Mucosa of descending colon (tissue), 3 donors: ENCODE results near the gene BBX. TPM values are rescaled to one million over a fixed set of nuclear protein-coding genes. Genes with fewer than 3 reads are reported as not detected.

ENCODE experiments used
- ATAC-seq: fragments of 200-7000 bp; cut with Tn5 transposase; one replicate; pipeline ENCODE4 v1.9.1; 2020; ENCODE audit warnings: mild to moderate bottlenecking, moderate library complexity
- DNase-seq, 3 donors: peaks; one replicate each; pipeline ENCODE4 v3.0.0-alpha.2; 2020
- H3K36me3 ChIP-seq: fragments of 200-600 bp; one replicate; pipeline ENCODE4 v1.8.0; 2021; ENCODE audit warnings: low read depth, mild to moderate bottlenecking
- H3K4me1 ChIP-seq: fragments of 200-600 bp; one replicate; pipeline ENCODE4 v1.8.0; 2021; ENCODE audit warnings: low read depth, mild to moderate bottlenecking
- H3K4me3 ChIP-seq: fragments of 200-600 bp; one replicate; pipeline ENCODE4 v1.8.0; 2021; ENCODE audit warnings: mild to moderate bottlenecking
- H3K9me3 ChIP-seq: fragments of 200-600 bp; one replicate; pipeline ENCODE4 v1.8.0; 2021; ENCODE audit warnings: mild to moderate bottlenecking
- intact Hi-C, 2 donors: fragments of 100-400 bp; cut with DNase I in 1 of 2; cut with micrococcal nuclease in 1 of 2; formaldehyde crosslinking; loops; one replicate each; pipeline versions ENCODE4 v1.11.0 to v1.11.1; 2022; cut with DNase I, micrococcal nuclease
- total RNA-seq, 3 donors: library from RNA; stranded (reverse); fragmentation: NEBNext Ultra II Directional in 2 of 3; extraction: Animal tissue kit (Norgen Biotek cat#: 25700) in 2 of 3; gene quantifications; one replicate each; pipeline versions ENCODE4 v1.2.1 to v1.2.4, GENCODE V29; 2021 to 2023
- TF ChIP-seq, protein P1 (sequence below): fragments of 200-600 bp; IDR thresholded peaks from one replicate; pipeline ENCODE4 v1.8.0; 2022; ENCODE audit warnings: antibody characterized with exemption, mild to moderate bottlenecking
- donor health status: DM: no; HTN: no; CAD: no; lungs with moderate emphysema.
- donor health status: DM: no; HTN: no; CAD: no.
- donor health status: DM: no; HTN: yes; CAD: no.

The BBX gene
- total RNA-seq, 3 donors from 2014 or later = 24.4 to 69.9 (median 26.0) TPM

DNA sequence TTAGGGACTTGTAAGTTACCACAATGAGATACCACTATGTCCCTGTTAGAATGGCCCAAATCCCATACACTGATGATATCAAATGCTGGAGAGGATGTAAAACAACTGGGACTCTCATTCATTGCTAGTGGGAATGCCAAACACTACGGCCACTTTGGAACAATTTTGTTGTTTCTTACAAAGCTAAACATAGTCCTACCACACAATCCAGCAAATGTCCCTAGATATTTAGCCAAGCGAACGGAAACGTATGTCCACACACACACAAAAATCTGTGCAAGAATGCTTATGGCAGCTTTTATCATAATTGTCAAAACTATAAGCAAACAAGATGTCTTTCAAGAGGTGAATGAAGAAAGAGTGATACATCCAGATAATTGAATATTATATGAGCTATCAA, 296.9 kb downstream of the BBX start:
- Histone ChIP-seq H3K4me1 (no peaks in the 10 kb centered on the region), H3K36me3 (no peaks in the 10 kb centered on the region), H3K9me3 (no peaks in the 10 kb centered on the region), H3K4me3 (no peak overlapping the region)
- ATAC-seq = no peak
- TF ChIP-seq, protein P1, sequence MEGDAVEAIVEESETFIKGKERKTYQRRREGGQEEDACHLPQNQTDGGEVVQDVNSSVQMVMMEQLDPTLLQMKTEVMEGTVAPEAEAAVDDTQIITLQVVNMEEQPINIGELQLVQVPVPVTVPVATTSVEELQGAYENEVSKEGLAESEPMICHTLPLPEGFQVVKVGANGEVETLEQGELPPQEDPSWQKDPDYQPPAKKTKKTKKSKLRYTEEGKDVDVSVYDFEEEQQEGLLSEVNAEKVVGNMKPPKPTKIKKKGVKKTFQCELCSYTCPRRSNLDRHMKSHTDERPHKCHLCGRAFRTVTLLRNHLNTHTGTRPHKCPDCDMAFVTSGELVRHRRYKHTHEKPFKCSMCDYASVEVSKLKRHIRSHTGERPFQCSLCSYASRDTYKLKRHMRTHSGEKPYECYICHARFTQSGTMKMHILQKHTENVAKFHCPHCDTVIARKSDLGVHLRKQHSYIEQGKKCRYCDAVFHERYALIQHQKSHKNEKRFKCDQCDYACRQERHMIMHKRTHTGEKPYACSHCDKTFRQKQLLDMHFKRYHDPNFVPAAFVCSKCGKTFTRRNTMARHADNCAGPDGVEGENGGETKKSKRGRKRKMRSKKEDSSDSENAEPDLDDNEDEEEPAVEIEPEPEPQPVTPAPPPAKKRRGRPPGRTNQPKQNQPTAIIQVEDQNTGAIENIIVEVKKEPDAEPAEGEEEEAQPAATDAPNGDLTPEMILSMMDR = no peak
- DNase-seq = no peak
- intact Hi-C loops = no loop called here

DNA sequence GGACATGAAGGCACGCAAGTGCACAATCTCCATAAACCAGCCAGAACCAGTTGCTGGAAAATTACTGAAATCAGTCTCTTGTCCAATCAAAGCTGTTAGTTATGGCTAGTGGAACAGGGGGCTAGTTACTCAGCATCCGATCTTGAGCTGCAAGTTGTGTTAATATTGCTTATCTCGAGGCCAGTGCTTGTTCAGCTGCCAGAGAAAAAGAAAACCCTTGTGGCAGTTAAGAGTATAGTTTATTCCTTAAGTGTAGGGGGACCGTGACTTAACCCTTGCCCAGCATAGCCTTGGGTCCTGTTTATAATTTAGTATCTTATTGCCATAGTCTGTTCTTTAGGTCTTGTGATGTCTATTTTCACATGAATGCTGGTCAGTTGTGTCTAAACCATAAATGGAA, 299.5 kb downstream of the BBX start:
- no peak overlapping the region for H3K4me3 ChIP-seq
- H3K36me3 ChIP-seq = no peaks in the 10 kb centered on the region
- DNase-seq (no peak), ATAC-seq (no peak)
- intact Hi-C loops = no loop called here
- TF ChIP-seq, protein P1 = no peak
- no peaks in the 10 kb centered on the region for H3K9me3 ChIP-seq
- H3K4me1 ChIP-seq = no peaks in the 10 kb centered on the region

DNA sequence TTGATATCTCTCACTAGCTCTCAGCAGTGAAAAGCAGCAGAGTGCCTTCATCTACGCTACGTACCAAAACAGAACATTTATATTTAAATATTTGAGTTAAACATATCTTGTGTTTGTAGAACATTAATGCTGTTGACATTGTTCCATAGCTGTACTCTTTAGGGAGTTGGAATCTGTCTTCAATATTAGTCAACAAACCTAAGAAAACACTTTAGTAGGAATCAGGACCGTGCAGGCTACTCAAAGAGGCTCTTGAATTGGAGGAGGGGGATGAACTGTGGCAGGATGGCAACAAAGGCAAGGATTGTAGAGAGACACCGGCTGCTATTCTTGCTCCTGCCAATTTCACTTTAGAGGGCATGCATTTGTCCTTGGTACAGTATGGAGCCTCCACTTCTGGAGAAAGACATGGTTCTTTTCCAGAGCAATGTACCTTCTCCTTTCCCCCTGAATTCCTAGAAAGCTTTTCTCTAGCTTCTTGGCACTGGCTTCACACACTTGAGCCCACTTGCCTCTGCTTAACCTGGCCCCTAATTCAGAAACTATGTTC, 302.1 kb downstream of the BBX start:
- ATAC-seq = no peak
- no peak overlapping the region for H3K4me3 ChIP-seq
- H3K9me3 ChIP-seq = no peaks in the 10 kb centered on the region
- no peaks in the 10 kb centered on the region for H3K36me3 ChIP-seq
- intact Hi-C loops = no loop called here
- TF ChIP-seq, protein P1 = no peak
- H3K4me1 ChIP-seq = no peaks in the 10 kb centered on the region
- DNase-seq = no peak

DNA sequence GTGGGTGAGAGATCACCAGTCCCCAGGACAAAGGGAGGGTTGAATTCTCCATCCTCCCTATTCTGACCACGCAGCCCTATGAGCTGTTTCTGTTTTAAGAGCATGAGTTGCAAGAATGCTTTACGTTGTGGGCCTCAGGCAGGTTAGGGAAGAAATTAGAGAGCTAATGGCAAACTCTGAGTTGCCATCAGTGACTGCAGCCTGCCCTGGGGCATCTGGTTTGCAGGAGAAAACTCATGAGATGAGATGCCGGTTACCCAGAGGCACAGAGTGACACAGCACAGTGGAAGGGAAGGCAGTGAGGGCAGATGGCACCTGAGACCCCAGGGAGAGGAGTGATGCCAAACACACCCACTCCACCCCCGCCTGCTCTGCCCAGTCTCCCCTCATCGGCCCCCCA, 302.8 kb downstream of the BBX start:
- H3K9me3 ChIP-seq = no peaks in the 10 kb centered on the region
- TF ChIP-seq, protein P1 = no peak
- H3K4me1 ChIP-seq = no peaks in the 10 kb centered on the region
- intact Hi-C loops = no loop called here
- no peak for ATAC-seq
- H3K36me3 ChIP-seq = no peaks in the 10 kb centered on the region
- H3K4me3 ChIP-seq = no peak overlapping the region
- no peak for DNase-seq

DNA sequence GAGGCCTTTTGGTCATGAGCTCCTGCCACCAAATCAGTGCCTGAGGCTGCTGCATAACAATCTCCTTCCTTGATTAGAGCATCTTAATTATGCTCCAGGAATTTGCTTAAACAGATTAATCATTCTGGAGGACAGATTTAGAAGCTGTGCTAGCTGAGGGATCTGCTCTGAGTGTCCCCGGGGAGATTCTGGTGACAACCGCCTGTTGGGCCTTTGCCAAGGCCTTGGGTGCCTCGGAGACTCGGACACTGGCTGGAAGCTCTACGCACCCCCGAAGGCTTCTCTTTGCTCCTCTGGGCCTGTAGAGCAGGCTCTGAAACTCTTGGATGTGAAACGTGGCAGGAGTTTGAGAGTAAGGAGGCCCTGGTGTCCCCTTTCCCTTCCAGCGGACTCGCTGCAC, 304.0 kb downstream of the BBX start:
- ATAC-seq = no peak

More for the DNA sequence above, 304.0 kb downstream of the BBX start:
- no peaks in the 10 kb centered on the region for H3K36me3 ChIP-seq
- H3K4me3 ChIP-seq = no peak overlapping the region
- H3K4me1 ChIP-seq = no peaks in the 10 kb centered on the region
- intact Hi-C loops = no loop called here
- DNase-seq = no peak
- TF ChIP-seq, protein P1 = no peak
- no peaks in the 10 kb centered on the region for H3K9me3 ChIP-seq
